Fibroblast of lung (primary cell): ENCODE results near the gene HIBADH. TPM values are rescaled to one million over a fixed set of nuclear protein-coding genes. Genes with fewer than 3 reads are reported as not detected.

Source experiments
- DNase-seq, 2 donors: peaks; one replicate each; pipeline versions ENCODE4 v3.0.0 to v3.0.0-alpha.2; 2010; ENCODE audit warnings: low read depth in 2 of 2
- H2AFZ ChIP-seq: 2 replicates; pipeline ENCODE4 v1.5.1; 2012; ENCODE audit warnings: low read length, control low read depth, inconsistent platforms
- H3K27ac ChIP-seq: 2 replicates; pipeline ENCODE4 v1.5.1; 2011; ENCODE audit warnings: low read length, control low read depth; ENCODE audit not compliant: insufficient read depth
- H3K27me3 ChIP-seq: 2 replicates; pipeline ENCODE4 v1.5.1; 2011; ENCODE audit warnings: mild to moderate bottlenecking, low read length; ENCODE audit not compliant: control insufficient read depth, insufficient read depth
- H3K36me3 ChIP-seq: 2 replicates; pipeline ENCODE4 v1.5.1; 2011; ENCODE audit warnings: low read length; ENCODE audit not compliant: control insufficient read depth, insufficient read depth
- H3K4me1 ChIP-seq: 2 replicates; pipeline ENCODE4 v1.5.1; 2011; ENCODE audit warnings: low read length; ENCODE audit not compliant: control insufficient read depth, insufficient read depth; ENCODE audit errors: extremely low read depth
- H3K4me2 ChIP-seq: 2 replicates; pipeline ENCODE4 v1.5.1; 2011; ENCODE audit warnings: low read length, control low read depth; ENCODE audit not compliant: insufficient read depth; ENCODE audit errors: extremely low read depth
- H3K4me3 ChIP-seq, 4 experiments: fragments of 200-600 bp in 1 of 4; sonication (generic) in 1 of 4; replicated peaks in 1 of 4; 2 replicates each; pipeline ENCODE4 v1.5.1; 2011 to 2016; ENCODE audit warnings: low read length in 4 of 4, low read depth in 3 of 4, mild to moderate bottlenecking in 3 of 4, control low read depth in 2 of 4, inconsistent platforms in 1 of 4, mixed read lengths in 1 of 4; ENCODE audit not compliant: insufficient read depth in 1 of 4; ENCODE audit errors: control extremely low read depth in 1 of 4
- H3K79me2 ChIP-seq: 2 replicates; pipeline ENCODE4 v1.5.1; 2012; ENCODE audit warnings: mild to moderate bottlenecking, low read length, inconsistent platforms; ENCODE audit not compliant: control insufficient read depth, insufficient read depth
- H3K9ac ChIP-seq: 2 replicates; pipeline ENCODE4 v1.5.1; 2011; ENCODE audit warnings: mild to moderate bottlenecking, low read length, control low read depth; ENCODE audit not compliant: insufficient read depth
- H3K9me3 ChIP-seq: 2 replicates; pipeline ENCODE4 v1.5.1; 2012; ENCODE audit warnings: low read depth, low read length; ENCODE audit not compliant: control insufficient read depth, insufficient read depth
- H4K20me1 ChIP-seq: 2 replicates; pipeline ENCODE4 v1.5.1; 2011; ENCODE audit warnings: low read length; ENCODE audit not compliant: control insufficient read depth, insufficient read depth; ENCODE audit errors: extremely low read depth
- EZH2 ChIP-seq: IDR thresholded peaks from 2 replicates; pipeline ENCODE4 v1.5.1; 2012; ENCODE audit warnings: low read length, control low read depth, mild to moderate bottlenecking; ENCODE audit errors: missing control alignments
- polyA plus RNA-seq, 2 donors: library from polyadenylated mRNA; depleted of rRNA in 1 of 2; stranded (reverse) in 1 of 2; unstranded in 1 of 2; fragments of >200 nt; gene quantifications; 2 replicates each; pipeline ENCODE4 v1.2.1, GENCODE V29; 2011 to 2012; ENCODE audit warnings: missing spikeins in 1 of 2
- total RNA-seq: library from RNA; depleted of rRNA; stranded (reverse); fragments of >200 nt; gene quantifications from 2 replicates; pipeline ENCODE4 v1.2.1, GENCODE V29; 2014
- TF ChIP-seq, protein P1 (sequence below), 2 donors: IDR thresholded peaks in 1 of 2; conservative IDR thresholded peaks in 1 of 2; 1 replicate in 1 of 2; 2 replicates in 1 of 2; pipeline ENCODE4 v1.5.1; 2011 to 2012; ENCODE audit warnings: low read length in 2 of 2, control low read depth in 1 of 2, inconsistent platforms in 1 of 2, low read depth in 1 of 2, mild to moderate bottlenecking in 1 of 2

HIBADH gene
- total and polyA plus RNA-seq, 2 donors (not counting 1 experiment from before 2014, with no cell fraction given) = 88.7 to 96.0 TPM

DNA sequence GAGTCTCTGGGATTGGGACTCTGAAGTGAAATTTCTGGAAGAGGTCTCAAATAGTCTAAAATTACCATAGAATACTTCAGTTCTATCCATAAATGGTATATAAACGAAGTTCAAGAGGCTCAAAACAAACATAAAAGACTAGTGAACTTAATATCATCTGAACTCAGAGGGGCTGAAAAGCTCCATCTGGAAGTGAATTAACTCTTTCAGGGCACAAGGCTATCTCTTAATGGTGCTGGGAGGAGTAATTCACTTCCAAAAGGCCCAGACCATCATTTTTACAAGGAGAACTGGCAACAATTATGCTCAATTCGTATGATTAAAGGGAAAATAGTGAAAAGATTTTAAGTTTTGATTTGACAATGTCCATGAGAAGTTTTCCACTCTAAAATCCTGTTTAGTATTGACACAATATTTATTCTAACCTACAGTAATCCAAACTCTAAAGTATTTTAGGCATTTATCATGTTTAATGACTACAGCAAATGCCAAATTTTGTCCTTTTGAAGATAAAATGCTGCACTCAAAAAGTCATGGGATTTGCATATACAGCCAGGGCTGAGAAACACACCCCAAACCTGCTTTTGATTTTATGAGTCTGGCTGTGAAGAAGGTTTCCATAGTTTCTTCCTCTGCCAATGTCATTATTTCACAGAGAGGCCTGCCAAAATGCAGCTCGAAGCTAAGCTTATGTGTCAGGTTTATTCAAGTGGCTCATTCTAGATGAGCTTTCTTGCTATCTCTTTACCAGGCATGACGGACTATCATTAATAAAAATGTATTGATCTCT, 143.9 kb downstream of the HIBADH start:
- H3K9ac ChIP-seq = no peak overlapping the region
- no peaks in the 10 kb centered on the region for H3K36me3 ChIP-seq
- no peaks in the 10 kb centered on the region for H3K27me3 ChIP-seq
- H3K79me2 ChIP-seq = no peaks in the 10 kb centered on the region
- TF ChIP-seq, protein P1, sequence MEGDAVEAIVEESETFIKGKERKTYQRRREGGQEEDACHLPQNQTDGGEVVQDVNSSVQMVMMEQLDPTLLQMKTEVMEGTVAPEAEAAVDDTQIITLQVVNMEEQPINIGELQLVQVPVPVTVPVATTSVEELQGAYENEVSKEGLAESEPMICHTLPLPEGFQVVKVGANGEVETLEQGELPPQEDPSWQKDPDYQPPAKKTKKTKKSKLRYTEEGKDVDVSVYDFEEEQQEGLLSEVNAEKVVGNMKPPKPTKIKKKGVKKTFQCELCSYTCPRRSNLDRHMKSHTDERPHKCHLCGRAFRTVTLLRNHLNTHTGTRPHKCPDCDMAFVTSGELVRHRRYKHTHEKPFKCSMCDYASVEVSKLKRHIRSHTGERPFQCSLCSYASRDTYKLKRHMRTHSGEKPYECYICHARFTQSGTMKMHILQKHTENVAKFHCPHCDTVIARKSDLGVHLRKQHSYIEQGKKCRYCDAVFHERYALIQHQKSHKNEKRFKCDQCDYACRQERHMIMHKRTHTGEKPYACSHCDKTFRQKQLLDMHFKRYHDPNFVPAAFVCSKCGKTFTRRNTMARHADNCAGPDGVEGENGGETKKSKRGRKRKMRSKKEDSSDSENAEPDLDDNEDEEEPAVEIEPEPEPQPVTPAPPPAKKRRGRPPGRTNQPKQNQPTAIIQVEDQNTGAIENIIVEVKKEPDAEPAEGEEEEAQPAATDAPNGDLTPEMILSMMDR (conservative IDR thresholded peaks at IDR 0.05 in 1 of 2, IDR thresholded peaks at IDR 0.05 in 1 of 2; ENCODE audit: low read depth in 1 of 2, low read length in 2 of 2) = no peak
- TF ChIP-seq EZH2 = no peak
- no peak for DNase-seq
- no peak overlapping the region for H3K4me2 ChIP-seq
- no peak overlapping the region for H3K27ac ChIP-seq
- no peak overlapping the region for H2AFZ ChIP-seq
- no peaks in the 10 kb centered on the region for H4K20me1 ChIP-seq
- no peak overlapping the region for H3K4me3 ChIP-seq
- H3K9me3 ChIP-seq = no peaks in the 10 kb centered on the region
- no peaks in the 10 kb centered on the region for H3K4me1 ChIP-seq

DNA sequence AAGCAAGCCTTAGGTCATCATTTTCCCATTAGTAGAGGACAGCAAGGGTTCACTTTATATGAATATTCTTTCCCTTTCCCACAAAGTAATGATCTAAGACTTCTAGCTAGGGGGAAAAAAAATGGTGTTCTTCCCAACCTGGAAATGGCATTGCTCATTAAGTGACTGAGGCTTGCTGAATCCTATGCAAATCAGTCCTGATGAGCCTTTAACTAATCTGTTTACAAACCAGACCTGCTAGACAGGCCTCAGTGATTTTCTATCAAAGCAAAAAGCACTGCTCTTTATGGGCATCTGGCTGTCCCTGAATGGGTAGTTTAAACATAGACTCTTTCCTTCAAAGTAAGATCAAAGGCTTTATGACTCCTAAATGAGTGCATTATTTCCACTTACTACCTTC, 146.3 kb downstream of the HIBADH start:
- Histone ChIP-seq H3K27ac (no peak overlapping the region), H2AFZ (no peak overlapping the region), H3K4me3 (no peak overlapping the region), H3K79me2 (no peaks in the 10 kb centered on the region), H3K4me2 (no peak overlapping the region), H3K9ac (no peak overlapping the region), H3K4me1 (no peaks in the 10 kb centered on the region), H4K20me1 (no peaks in the 10 kb centered on the region), H3K9me3 (no peaks in the 10 kb centered on the region), H3K27me3 (no peaks in the 10 kb centered on the region), H3K36me3 (no peaks in the 10 kb centered on the region)
- TF ChIP-seq, protein P1 (conservative IDR thresholded peaks at IDR 0.05 in 1 of 2, IDR thresholded peaks at IDR 0.05 in 1 of 2; ENCODE audit: low read depth in 1 of 2, low read length in 2 of 2) = no peak
- TF ChIP-seq EZH2 = no peak
- no peak for DNase-seq

DNA sequence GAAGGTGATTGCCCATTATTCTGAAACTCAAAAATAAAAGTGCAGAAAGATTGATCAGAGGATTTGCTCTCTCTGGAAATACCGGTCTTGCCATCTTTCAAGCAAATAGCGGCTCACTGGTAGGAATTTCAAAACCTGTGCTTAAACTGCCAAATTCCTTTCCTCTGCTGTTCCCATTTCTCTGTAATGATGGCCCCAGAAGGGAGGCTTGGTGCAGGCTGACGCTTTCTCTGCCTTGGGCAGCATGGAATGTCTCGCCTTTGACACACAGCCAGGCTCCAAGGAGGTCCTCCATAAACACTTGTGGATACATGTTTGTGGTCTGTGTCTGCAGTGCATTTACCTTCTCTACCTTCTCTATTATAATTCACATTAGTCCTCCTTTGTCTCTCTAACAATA, 146.8 kb downstream of the HIBADH start:
- no peaks in the 10 kb centered on the region for H3K27me3 ChIP-seq
- H3K9me3 ChIP-seq = no peaks in the 10 kb centered on the region
- no peaks in the 10 kb centered on the region for H3K79me2 ChIP-seq
- H3K9ac ChIP-seq = no peak overlapping the region
- no peak overlapping the region for H3K27ac ChIP-seq
- H2AFZ ChIP-seq = no peak overlapping the region
- no peaks in the 10 kb centered on the region for H3K36me3 ChIP-seq
- H3K4me1 ChIP-seq = no peaks in the 10 kb centered on the region
- no peak overlapping the region for H3K4me3 ChIP-seq
- H4K20me1 ChIP-seq = no peaks in the 10 kb centered on the region
- peak in 1 of 2 donors; percentile 8 for DNase-seq
- H3K4me2 ChIP-seq = no peak overlapping the region
- TF ChIP-seq, protein P1 (conservative IDR thresholded peaks at IDR 0.05 in 1 of 2, IDR thresholded peaks at IDR 0.05 in 1 of 2; ENCODE audit: low read depth in 1 of 2, low read length in 2 of 2) = no peak
- TF ChIP-seq EZH2 = no peak
